Stimulated activated CD4-positive, alpha-beta T cell treated with anti-CD3 and anti-CD28 coated beads, Interleukin-15, amount 100 ng/mL, for 24 hours (primary cell): ENCODE measurements around the gene MOCOS.
A peak's percentile ranks its signal among the peaks of the same experiment; 100 is the strongest.
"Not testable (repeated sequence)": the region's sequence is repeated elsewhere in the genome, so short reads cannot be mapped to it uniquely, and the experiment has no call there.

Experiments used
- DNase-seq: peaks from one replicate; pipeline ENCODE4 v3.0.0-alpha.2; 2020

The MOCOS gene

GRCh38 chr18:36187193-36187825, at the start of gene MOCOS:
TSS of gene MOCOS (plus strand) at chr18:36187497. CDS start at chr18:36187540, 43 bp downstream.
- peak; percentile 67 for DNase-seq

GRCh38 chr18:36139245-36139644, 48.1 kb upstream of the MOCOS start:
- DNase-seq, result no peak

- DNase-seq, result no peak
Measured at GRCh38 chr18:36141576-36141975, 45.7 kb upstream of the MOCOS start.

GRCh38 chr18:36142751-36143150, 44.5 kb upstream of the MOCOS start:
- DNase-seq, result no peak

- no peak for DNase-seq
Measured at GRCh38 chr18:36143391-36143790, 43.9 kb upstream of the MOCOS start.

- no peak for DNase-seq
Measured at GRCh38 chr18:36149514-36150289, 37.6 kb upstream of the MOCOS start.

GRCh38 chr18:36152781-36153180, 34.5 kb upstream of the MOCOS start:
- DNase-seq, result no peak

GRCh38 chr18:36153203-36153602, 34.1 kb upstream of the MOCOS start:
- DNase-seq, result no peak

- no peak for DNase-seq
Measured at GRCh38 chr18:36153771-36154170, 33.5 kb upstream of the MOCOS start.

GRCh38 chr18:36155851-36156757, 31.2 kb upstream of the MOCOS start:
- DNase-seq, result no peak

- DNase-seq, result no peak
Measured at GRCh38 chr18:36157441-36157840, 29.9 kb upstream of the MOCOS start.

GRCh38 chr18:36158266-36158867, 28.9 kb upstream of the MOCOS start:
- DNase-seq, result no peak

GRCh38 chr18:36160959-36161371, 26.3 kb upstream of the MOCOS start:
- DNase-seq, result no peak

GRCh38 chr18:36162981-36163380, 24.3 kb upstream of the MOCOS start:
- no peak for DNase-seq

GRCh38 chr18:36167692-36168218, 19.5 kb upstream of the MOCOS start:
- DNase-seq, result no peak

- DNase-seq, result not testable (repeated sequence)
Measured at GRCh38 chr18:36168296-36168695, 19.0 kb upstream of the MOCOS start.

- no peak for DNase-seq
Measured at GRCh38 chr18:36169938-36170337, 17.4 kb upstream of the MOCOS start.

GRCh38 chr18:36175481-36175880, 11.8 kb upstream of the MOCOS start:
- DNase-seq, result no peak

GRCh38 chr18:36176177-36176584, 11.1 kb upstream of the MOCOS start:
- DNase-seq, result no peak

- DNase-seq, result no peak
Measured at GRCh38 chr18:36176711-36177110, 10.6 kb upstream of the MOCOS start.

GRCh38 chr18:36177913-36178312, 9.4 kb upstream of the MOCOS start:
- no peak for DNase-seq

GRCh38 chr18:36179562-36180355, 7.5 kb upstream of the MOCOS start:
- no peak for DNase-seq
